Coronary artery (tissue), 2 donors: Measurements from ENCODE around the gene SLC23A3.

Experiments
- DNase-seq: peaks from one replicate; pipeline ENCODE4 v3.0.0-alpha.2; 2017; ENCODE audit warnings: low spot score
- H3K27ac ChIP-seq, 2 donors: fragments of 200-600 bp; sonication (generic); one replicate each; pipeline ENCODE4 v1.5.1; 2016 to 2019
- H3K4me3 ChIP-seq: fragments of 200-600 bp; sonication (generic); 2 replicates; pipeline ENCODE4 v1.5.1; 2016; ENCODE audit warnings: mild to moderate bottlenecking, moderate library complexity
- CTCF ChIP-seq: fragments of 200-600 bp; sonication (generic); IDR thresholded peaks from one replicate; pipeline ENCODE4 v1.5.1; 2019; ENCODE audit warnings: antibody characterized with exemption

SLC23A3 gene

DNA sequence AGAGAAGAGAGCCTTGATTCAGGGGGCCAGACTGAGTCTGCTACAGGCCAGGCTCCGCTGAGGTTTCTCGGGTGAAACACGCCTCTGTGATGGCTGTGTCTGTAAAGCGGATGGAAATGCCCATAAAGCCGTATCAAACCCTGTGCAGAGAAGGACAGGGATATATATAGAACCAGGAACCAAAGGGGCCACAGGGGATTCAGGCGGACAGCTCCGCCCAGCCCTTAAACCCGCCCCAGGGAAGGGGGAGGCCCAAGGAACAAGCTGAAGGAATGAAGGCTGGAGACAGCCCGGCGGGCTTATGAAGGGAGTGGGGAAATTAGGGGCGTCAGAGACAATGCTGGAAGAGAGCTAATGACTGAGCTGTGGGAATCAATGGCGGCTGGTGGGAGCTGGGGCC, 51.3 kb downstream of the SLC23A3 start:
- H3K4me3 ChIP-seq = peak overlapping the region; percentile 23
- no peak for DNase-seq
- peak overlapping the region in 1 of 2 donors; percentile 67 for H3K27ac ChIP-seq
- TF ChIP-seq CTCF = no peak

DNA sequence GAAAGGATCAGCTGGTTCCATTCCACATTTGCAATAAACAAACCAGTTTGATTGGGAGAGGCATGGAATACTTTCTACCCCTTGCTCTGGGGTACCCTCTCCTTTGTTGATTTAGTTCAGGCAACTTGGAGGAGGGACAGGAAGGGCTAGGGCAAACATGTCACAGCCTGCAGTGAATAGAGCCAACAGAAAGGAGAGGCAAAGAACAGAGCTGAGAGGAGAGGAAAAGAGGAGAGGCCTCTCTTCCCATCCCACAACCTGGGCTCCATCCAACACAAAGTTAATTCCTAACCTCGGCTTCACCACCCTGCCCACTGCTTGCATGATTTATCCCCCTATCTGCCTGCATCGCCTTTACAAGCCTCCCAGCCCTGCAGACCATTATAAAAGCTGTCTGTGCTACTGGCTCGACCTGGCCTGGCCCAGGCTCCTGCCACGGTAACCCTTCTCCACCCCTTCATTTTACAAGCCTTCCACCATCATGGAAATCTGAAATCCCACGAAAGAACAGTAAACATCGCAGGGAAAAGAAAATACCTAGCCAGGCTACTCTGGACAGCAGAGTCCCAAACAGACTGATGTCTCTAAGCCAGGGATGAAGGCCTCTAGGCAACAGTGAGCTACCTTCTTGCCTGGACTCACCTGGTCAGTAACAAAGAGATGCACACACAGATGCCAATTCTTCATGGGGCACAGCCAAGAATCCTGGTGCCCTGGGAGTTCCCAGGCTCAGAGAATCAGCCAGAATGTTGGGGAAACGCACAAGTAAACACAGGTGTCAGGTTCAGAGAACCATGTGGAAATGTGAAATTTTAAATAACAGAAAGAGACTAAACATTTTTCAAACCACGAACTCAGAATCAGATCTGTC, 52.8 kb downstream of the SLC23A3 start:
- TF ChIP-seq CTCF = no peak
- DNase-seq = no peak
- H3K4me3 ChIP-seq = no peak overlapping the region
- H3K27ac ChIP-seq = no peak overlapping the region

DNA sequence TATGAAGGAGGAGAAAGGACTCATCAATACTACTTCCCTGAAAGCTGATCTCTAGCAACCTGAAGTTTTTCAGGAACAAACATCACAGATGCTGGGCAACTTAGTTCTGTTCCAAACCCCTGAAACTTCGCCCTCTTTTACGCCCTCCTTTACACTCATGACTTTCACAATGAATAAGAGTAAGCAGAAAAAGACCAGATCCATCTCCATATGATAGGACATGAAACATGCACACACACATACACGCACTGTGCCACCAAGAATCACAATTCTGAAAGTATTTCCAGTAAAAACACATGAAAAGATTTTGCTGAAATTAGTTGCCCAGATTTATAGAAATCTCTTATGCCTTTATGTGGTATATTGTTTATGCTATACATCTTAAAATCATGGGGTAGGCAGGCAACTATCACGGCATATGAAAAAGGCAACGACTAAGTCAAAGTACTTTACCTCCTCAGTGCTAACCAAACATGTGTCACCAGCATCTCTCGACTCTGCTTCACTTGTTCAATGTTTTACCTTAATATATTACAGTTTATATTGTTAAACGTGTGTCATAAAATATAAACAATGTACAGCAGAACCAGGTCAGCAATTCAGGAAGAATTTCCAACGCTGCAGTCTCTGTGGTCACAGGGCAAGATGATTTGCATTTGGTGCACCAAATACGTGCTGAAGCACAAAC, 57.0 kb downstream of the SLC23A3 start:
- Histone ChIP-seq H3K4me3 (no peak overlapping the region), H3K27ac (no peak overlapping the region)
- no peak for TF ChIP-seq CTCF
- no peak for DNase-seq

- no peak for DNase-seq
- no peak overlapping the region for H3K4me3 ChIP-seq
- TF ChIP-seq CTCF = no peak
- no peak overlapping the region for H3K27ac ChIP-seq
Observed at GRCh38 chr2:219112062-219112406, 57.8 kb downstream of the SLC23A3 start.
